B cell (primary cell): Measurements from ENCODE around the gene CYB5RL. TPM values are rescaled to one million over a fixed set of nuclear protein-coding genes. Genes with fewer than 3 reads are reported as not detected.
"Not testable (repeated sequence)": the region's sequence is repeated elsewhere in the genome, so short reads cannot be mapped to it uniquely, and the experiment has no call there.

ENCODE experiments used
- ATAC-seq: fragments of 200-7000 bp; cut with Tn5 transposase; one replicate; pipeline ENCODE4 v1.10.0; 2021; ENCODE audit warnings: low read depth, mild to moderate bottlenecking, moderate number of reproducible peaks, moderate library complexity
- CTCF ChIA-PET: fragments of 350-600 bp; sonication (Branson Sonifier 250); formaldehyde crosslinking; loops from one replicate; lab custom pipeline; 2021; ENCODE audit warnings: antibody characterized with exemption, inconsistent platforms; lab: Charles Lee
- POLR2A ChIA-PET: fragments of 350-600 bp; sonication (Branson Sonifier 250); formaldehyde crosslinking; loops from one replicate; lab custom pipeline; 2021; ENCODE audit warnings: antibody characterized with exemption; lab: Charles Lee
- DNase-seq: peaks from one replicate; pipeline ENCODE4 v3.0.0; 2013
- H2AFZ ChIP-seq: 2 replicates; pipeline ENCODE4 v1.6.1; 2012; ENCODE audit warnings: mild to moderate bottlenecking, low read depth, low read length; ENCODE audit not compliant: insufficient read depth, poor library complexity, severe bottlenecking
- H3K27ac ChIP-seq, 2 donors: 1 replicate in 1 of 2; 2 replicates in 1 of 2; pipeline ENCODE4 v1.5.1; 2012 to 2013; ENCODE audit warnings: low read length in 2 of 2, mild to moderate bottlenecking in 2 of 2, moderate library complexity in 1 of 2
- H3K27me3 ChIP-seq, 4 experiments: fragments of 200-600 bp in 1 of 4; sonication (generic) in 1 of 4; replicated peaks in 1 of 4; 1 replicate in 2 of 4; 2 replicates in 2 of 4; pipeline versions ENCODE4 v1.6.1 to v1.7.0; 2013 to 2016; ENCODE audit warnings: low read length in 3 of 4, mild to moderate bottlenecking in 2 of 4, mixed read lengths in 1 of 4, moderate library complexity in 1 of 4; ENCODE audit not compliant: insufficient read depth in 4 of 4, control insufficient read depth in 3 of 4; ENCODE audit errors: control extremely low read depth in 1 of 4
- H3K36me3 ChIP-seq, 2 experiments: replicated peaks in 1 of 2; 1 replicate in 1 of 2; 2 replicates in 1 of 2; pipeline versions ENCODE4 v1.6.1 to v1.7.1; 2013; ENCODE audit warnings: low read length in 1 of 2; ENCODE audit not compliant: insufficient read depth in 2 of 2, control insufficient read depth in 1 of 2; ENCODE audit errors: control extremely low read depth in 1 of 2, extremely low read depth in 1 of 2
- H3K4me1 ChIP-seq, 2 donors: fragments of 200-600 bp in 1 of 2; sonication (generic) in 1 of 2; 1 replicate in 1 of 2; 2 replicates in 1 of 2; pipeline versions ENCODE4 v1.5.1 to v1.6.1; 2013 to 2017; ENCODE audit warnings: low read length in 2 of 2; ENCODE audit not compliant: control insufficient read depth in 2 of 2, insufficient read depth in 2 of 2
- H3K4me2 ChIP-seq: replicated peaks from 2 replicates; pipeline ENCODE3; 2012; ENCODE audit warnings: mild to moderate bottlenecking, low read depth, low read length; ENCODE audit not compliant: poor library complexity, severe bottlenecking
- H3K4me3 ChIP-seq, 5 experiments: fragments of 200-600 bp in 1 of 5; sonication (generic) in 1 of 5; 1 replicate in 3 of 5; 2 replicates in 2 of 5; pipeline versions ENCODE4 v1.5.1 to v1.7.0; 2011 to 2016; ENCODE audit warnings: low read length in 4 of 5, mild to moderate bottlenecking in 4 of 5, low read depth in 2 of 5, control low read depth in 1 of 5, moderate library complexity in 1 of 5; ENCODE audit not compliant: insufficient read depth in 1 of 5; ENCODE audit errors: control extremely low read depth in 1 of 5, extremely low read depth in 1 of 5
- H3K79me2 ChIP-seq: fragments of 200-600 bp; sonication (generic); one replicate; pipeline ENCODE4 v1.6.0; 2016; ENCODE audit warnings: low read length; ENCODE audit not compliant: control insufficient read depth, insufficient read depth
- H3K9ac ChIP-seq: fragments of 200-600 bp; sonication (generic); 2 replicates; pipeline ENCODE4 v1.6.1; 2017; ENCODE audit warnings: mild to moderate bottlenecking, low read length, moderate library complexity
- H3K9me3 ChIP-seq, 3 donors: one replicate each; pipeline versions ENCODE4 v1.6.1 to v1.7.1; 2013; ENCODE audit warnings: low read length in 2 of 3; ENCODE audit not compliant: control insufficient read depth in 2 of 3, insufficient read depth in 1 of 3; ENCODE audit errors: control extremely low read depth in 1 of 3
- H4K20me1 ChIP-seq: 2 replicates; pipeline ENCODE4 v1.6.0; 2012; ENCODE audit warnings: mild to moderate bottlenecking, low read length; ENCODE audit not compliant: insufficient read depth, control insufficient read depth, poor library complexity, severe bottlenecking
- H3K27ac Mint-ChIP-seq: one replicate; pipeline ENCODE4 v1.8.0; 2021; ENCODE audit warnings: mixed read lengths
- H3K27me3 Mint-ChIP-seq: one replicate; pipeline ENCODE4 v1.8.0; 2021; ENCODE audit warnings: mixed read lengths
- H3K4me1 Mint-ChIP-seq: one replicate; pipeline ENCODE4 v1.8.0; 2021; ENCODE audit warnings: mixed read lengths
- H3K4me3 Mint-ChIP-seq: one replicate; pipeline ENCODE4 v1.8.0; 2021; ENCODE audit warnings: mixed read lengths
- H3K9me3 Mint-ChIP-seq: one replicate; pipeline ENCODE4 v1.8.0; 2022; ENCODE audit warnings: mixed read lengths; ENCODE audit not compliant: insufficient read depth
- EZH2 ChIP-seq: IDR thresholded peaks from 2 replicates; pipeline ENCODE4 v1.6.1; 2012; ENCODE audit warnings: borderline replicate concordance, low read depth, mild to moderate bottlenecking, moderate library complexity, low read length; ENCODE audit not compliant: insufficient read depth, poor library complexity, severe bottlenecking
- WGBS: methylation state at CpG from one replicate; pipeline ENCODE4 v1.1.5; 2013; ENCODE audit warnings: missing lambda C conversion rate; ENCODE audit not compliant: insufficient coverage; 5-methylcytosine and 5-hydroxymethylcytosine counted together
- intact Hi-C: fragments of 100-400 bp; cut with micrococcal nuclease; formaldehyde crosslinking; loops from one replicate; pipeline ENCODE4 v1.10.0; 2022
- polyA plus RNA-seq: library from polyadenylated mRNA; depleted of rRNA; stranded (reverse); fragments of >200 nt; gene quantifications from 2 replicates; pipeline ENCODE4 v1.2.3, GENCODE V29; 2012
- total RNA-seq, 2 donors: library from RNA; stranded (reverse); fragments of 120-200 nt in 1 of 2; gene quantifications; 1 replicate in 1 of 2; 2 replicates in 1 of 2; pipeline versions ENCODE4 v1.2.3 to v1.2.4, GENCODE V29; 2013 to 2022
- TF ChIP-seq, protein P1 (sequence below): fragments of 200-600 bp; IDR thresholded peaks from one replicate; pipeline ENCODE4 v1.8.0; 2022; ENCODE audit warnings: antibody characterized with exemption, mild to moderate bottlenecking

Gene CYB5RL
- total and polyA plus RNA-seq, 2 donors (not counting 1 experiment from before 2014, with no cell fraction given) = 7.9 to 12.4 TPM

DNA sequence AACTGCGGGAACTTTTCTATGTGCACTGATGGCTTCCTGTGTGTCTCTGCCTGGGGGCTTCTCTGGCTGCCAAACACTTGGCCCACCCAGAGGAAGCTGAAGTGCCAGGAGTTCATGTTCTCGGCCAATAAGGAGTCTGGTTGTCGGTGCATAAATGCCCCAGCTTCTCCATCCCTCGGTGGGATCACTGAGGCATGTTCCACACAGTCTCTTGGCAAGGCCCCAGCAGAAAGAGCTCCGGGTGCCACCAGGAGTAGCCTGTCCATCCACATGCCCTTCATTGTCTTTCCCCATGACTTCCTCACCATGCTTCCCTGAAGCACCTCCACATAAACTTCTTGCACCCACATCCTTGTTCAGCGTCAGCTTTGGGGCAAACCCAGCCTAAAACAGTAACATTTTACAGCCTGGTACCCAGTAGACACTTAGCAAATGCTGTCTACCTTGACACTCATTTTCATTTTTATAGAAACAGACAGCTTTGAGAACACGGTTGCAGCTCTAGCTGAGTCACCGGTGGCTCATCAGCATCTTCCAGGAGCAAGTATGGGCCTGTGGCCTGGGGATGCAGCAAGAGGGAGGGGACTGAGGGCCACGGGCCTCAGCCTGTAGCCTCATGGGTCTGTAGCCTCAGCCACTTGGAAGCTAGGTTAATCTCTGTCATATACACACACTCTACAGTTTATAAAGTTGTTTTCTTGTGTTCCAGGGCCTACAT is 32.2 kb downstream of the CYB5RL start:
- H3K79me2 ChIP-seq = no peaks in the 10 kb centered on the region
- Mint-ChIP-seq H3K4me3 (no peak overlapping the region), H3K27ac (no peak overlapping the region), H3K4me1 (no peaks in the 10 kb centered on the region), H3K27me3 (no peaks in the 10 kb centered on the region), H3K9me3 (no peaks in the 10 kb centered on the region)
- TF ChIP-seq EZH2 = no peak
- TF ChIP-seq, protein P1, sequence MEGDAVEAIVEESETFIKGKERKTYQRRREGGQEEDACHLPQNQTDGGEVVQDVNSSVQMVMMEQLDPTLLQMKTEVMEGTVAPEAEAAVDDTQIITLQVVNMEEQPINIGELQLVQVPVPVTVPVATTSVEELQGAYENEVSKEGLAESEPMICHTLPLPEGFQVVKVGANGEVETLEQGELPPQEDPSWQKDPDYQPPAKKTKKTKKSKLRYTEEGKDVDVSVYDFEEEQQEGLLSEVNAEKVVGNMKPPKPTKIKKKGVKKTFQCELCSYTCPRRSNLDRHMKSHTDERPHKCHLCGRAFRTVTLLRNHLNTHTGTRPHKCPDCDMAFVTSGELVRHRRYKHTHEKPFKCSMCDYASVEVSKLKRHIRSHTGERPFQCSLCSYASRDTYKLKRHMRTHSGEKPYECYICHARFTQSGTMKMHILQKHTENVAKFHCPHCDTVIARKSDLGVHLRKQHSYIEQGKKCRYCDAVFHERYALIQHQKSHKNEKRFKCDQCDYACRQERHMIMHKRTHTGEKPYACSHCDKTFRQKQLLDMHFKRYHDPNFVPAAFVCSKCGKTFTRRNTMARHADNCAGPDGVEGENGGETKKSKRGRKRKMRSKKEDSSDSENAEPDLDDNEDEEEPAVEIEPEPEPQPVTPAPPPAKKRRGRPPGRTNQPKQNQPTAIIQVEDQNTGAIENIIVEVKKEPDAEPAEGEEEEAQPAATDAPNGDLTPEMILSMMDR = no peak
- POLR2A ChIA-PET = no interaction called here
- H3K9me3 ChIP-seq = no peaks in the 10 kb centered on the region
- intact Hi-C loops = no loop called here
- H2AFZ ChIP-seq = no peak overlapping the region
- no peak overlapping the region for H3K4me2 ChIP-seq
- H3K9ac ChIP-seq = no peak overlapping the region
- ATAC-seq = no peak
- no peak overlapping the region for H3K4me3 ChIP-seq
- CTCF ChIA-PET = no interaction called here
- over 99% methylated on average over 7 of the region's 9 CpGs for WGBS
- no peak overlapping the region for H3K27ac ChIP-seq
- peaks cover 0 to 2% of the 10 kb centered on the region in 2 experiments for H3K36me3 ChIP-seq
- H3K27me3 ChIP-seq = no peaks in the 10 kb centered on the region
- H3K4me1 ChIP-seq = no peaks in the 10 kb centered on the region
- DNase-seq = no peak
- no peaks in the 10 kb centered on the region for H4K20me1 ChIP-seq

DNA sequence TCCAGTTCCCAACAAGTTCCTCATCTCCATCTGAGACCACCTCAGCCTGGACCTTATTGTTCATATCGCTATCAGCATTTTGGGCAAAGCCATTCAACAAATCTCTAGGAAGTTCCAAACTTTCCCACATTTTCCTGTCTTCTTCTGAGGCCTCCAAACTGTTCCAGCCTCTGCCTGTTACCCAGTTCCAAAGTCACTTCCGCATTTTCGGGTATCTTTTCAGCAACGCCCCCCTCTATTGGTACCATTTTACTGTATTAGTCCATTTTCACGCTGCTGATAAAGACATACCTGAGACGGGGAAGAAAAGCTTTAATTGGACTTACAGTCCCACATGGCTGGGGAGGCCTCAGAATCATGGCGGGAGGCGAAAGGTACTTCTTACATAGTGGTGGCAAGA is 33.5 kb downstream of the CYB5RL start:
- WGBS = 96% methylated on average over 5 of the region's 8 CpGs
- POLR2A ChIA-PET, CTCF ChIA-PET: not testable (repeated sequence)

More for the DNA sequence above, 33.5 kb downstream of the CYB5RL start:
- H3K4me3 Mint-ChIP-seq, intact Hi-C loops, H3K27ac ChIP-seq, DNase-seq, H3K27ac Mint-ChIP-seq, H3K4me3 ChIP-seq, H3K9me3 ChIP-seq, H3K4me1 Mint-ChIP-seq, H3K9me3 Mint-ChIP-seq, H3K27me3 ChIP-seq, H3K9ac ChIP-seq, H3K36me3 ChIP-seq, H4K20me1 ChIP-seq, H3K27me3 Mint-ChIP-seq, H3K79me2 ChIP-seq, H3K4me1 ChIP-seq, H3K4me2 ChIP-seq, H2AFZ ChIP-seq, ATAC-seq: not testable (repeated sequence)
